Activated T-cell treated with anti-CD3 and anti-CD28 coated beads, Interleukin-2, amount 50 U/mL, for 24 hours (primary cell): Measurements from ENCODE around the gene FYTTD1.

Experiments used
- DNase-seq: peaks from one replicate; pipeline ENCODE4 v3.0.0-alpha.2; 2020
- H3K27ac Mint-ChIP-seq: 2 replicates; pipeline ENCODE4 v1.8.0; 2020; ENCODE audit warnings: mild to moderate bottlenecking, mixed read lengths
- H3K27me3 Mint-ChIP-seq: 2 replicates; pipeline ENCODE4 v1.8.0; 2020; ENCODE audit warnings: mixed read lengths
- H3K36me3 Mint-ChIP-seq: 2 replicates; pipeline ENCODE4 v1.8.0; 2020; ENCODE audit warnings: low read depth, mixed read lengths
- H3K4me1 Mint-ChIP-seq: 2 replicates; pipeline ENCODE4 v1.8.0; 2020; ENCODE audit warnings: low read depth, mixed read lengths
- H3K4me3 Mint-ChIP-seq: 2 replicates; pipeline ENCODE4 v1.8.0; 2020; ENCODE audit warnings: mild to moderate bottlenecking, moderate library complexity, mixed read lengths
- H3K9me3 Mint-ChIP-seq: 2 replicates; pipeline ENCODE4 v1.8.0; 2020; ENCODE audit warnings: mixed read lengths

Gene FYTTD1

GRCh38 chr3:197791892-197792647 lies 42.4 kb downstream of the FYTTD1 start:
- Mint-ChIP-seq H3K4me3 (peak overlapping the region; percentile 94), H3K4me1 (peaks cover 51% of the 10 kb centered on the region), H3K27ac (peak overlapping the region; percentile 94), H3K9me3 (no peaks in the 10 kb centered on the region), H3K27me3 (no peaks in the 10 kb centered on the region), H3K36me3 (peaks cover 20% of the 10 kb centered on the region)
- DNase-seq: peak; percentile 43

- DNase-seq: no peak
- peaks cover 54% of the 10 kb centered on the region for H3K4me1 Mint-ChIP-seq
- H3K27me3 Mint-ChIP-seq: no peaks in the 10 kb centered on the region
- peaks cover 20% of the 10 kb centered on the region for H3K36me3 Mint-ChIP-seq
- peak overlapping the region; percentile 82 for H3K27ac Mint-ChIP-seq
- no peaks in the 10 kb centered on the region for H3K9me3 Mint-ChIP-seq
- H3K4me3 Mint-ChIP-seq: peak overlapping the region; percentile 66
These were observed 43.6 kb downstream of the FYTTD1 start for GRCh38 chr3:197793247-197793646.

GRCh38 chr3:197794115-197794514 lies 44.4 kb downstream of the FYTTD1 start:
- DNase-seq: no peak
- H3K4me3 Mint-ChIP-seq: no peak overlapping the region
- peaks cover 20% of the 10 kb centered on the region for H3K36me3 Mint-ChIP-seq
- peaks cover 63% of the 10 kb centered on the region for H3K4me1 Mint-ChIP-seq
- H3K27me3 Mint-ChIP-seq: no peaks in the 10 kb centered on the region
- no peaks in the 10 kb centered on the region for H3K9me3 Mint-ChIP-seq
- H3K27ac Mint-ChIP-seq: no peak overlapping the region

- Mint-ChIP-seq H3K27ac (peak overlapping the region; percentile 38), H3K27me3 (no peaks in the 10 kb centered on the region), H3K36me3 (peaks cover 20% of the 10 kb centered on the region), H3K4me1 (peaks cover 64% of the 10 kb centered on the region), H3K4me3 (no peak overlapping the region), H3K9me3 (no peaks in the 10 kb centered on the region)
- no peak for DNase-seq
These were observed 45.5 kb downstream of the FYTTD1 start for GRCh38 chr3:197795200-197795599.

- Mint-ChIP-seq H3K4me1 (peaks cover 66% of the 10 kb centered on the region), H3K4me3 (no peak overlapping the region), H3K9me3 (no peaks in the 10 kb centered on the region), H3K27ac (no peak overlapping the region), H3K36me3 (peaks cover 18% of the 10 kb centered on the region), H3K27me3 (no peaks in the 10 kb centered on the region)
- DNase-seq: no peak
These were observed 46.4 kb downstream of the FYTTD1 start for GRCh38 chr3:197796087-197796486.

- Mint-ChIP-seq H3K9me3 (no peaks in the 10 kb centered on the region), H3K27ac (peak overlapping the region; percentile 31), H3K4me3 (no peak overlapping the region), H3K27me3 (no peaks in the 10 kb centered on the region), H3K4me1 (peaks cover 76% of the 10 kb centered on the region), H3K36me3 (peaks cover 9% of the 10 kb centered on the region)
- DNase-seq: no peak
These were observed 49.2 kb downstream of the FYTTD1 start for GRCh38 chr3:197798863-197799262.

- no peak for DNase-seq
- Mint-ChIP-seq H3K27ac (peak overlapping the region; percentile 38), H3K4me3 (no peak overlapping the region), H3K4me1 (peaks cover 67% of the 10 kb centered on the region), H3K36me3 (peaks cover 6% of the 10 kb centered on the region), H3K9me3 (no peaks in the 10 kb centered on the region), H3K27me3 (no peaks in the 10 kb centered on the region)
These were observed 50.7 kb downstream of the FYTTD1 start for GRCh38 chr3:197800379-197800778.

- Mint-ChIP-seq H3K4me3 (peak overlapping the region; percentile 25), H3K36me3 (peaks cover 6% of the 10 kb centered on the region), H3K27me3 (no peaks in the 10 kb centered on the region), H3K4me1 (peaks cover 54% of the 10 kb centered on the region), H3K27ac (peak overlapping the region; percentile 83), H3K9me3 (no peaks in the 10 kb centered on the region)
- no peak for DNase-seq
These were observed 52.5 kb downstream of the FYTTD1 start for GRCh38 chr3:197801891-197802778.

GRCh38 chr3:197802779-197803459 lies 53.2 kb downstream of the FYTTD1 start:
- Mint-ChIP-seq H3K27me3 (no peaks in the 10 kb centered on the region), H3K9me3 (no peaks in the 10 kb centered on the region), H3K4me1 (peaks cover 57% of the 10 kb centered on the region), H3K36me3 (peaks cover 9% of the 10 kb centered on the region), H3K27ac (peak overlapping the region; percentile 83), H3K4me3 (no peak overlapping the region)
- DNase-seq: no peak

GRCh38 chr3:197804511-197804910 lies 54.8 kb downstream of the FYTTD1 start:
- H3K27me3 Mint-ChIP-seq: no peaks in the 10 kb centered on the region
- no peak overlapping the region for H3K27ac Mint-ChIP-seq
- no peaks in the 10 kb centered on the region for H3K9me3 Mint-ChIP-seq
- peaks cover 60% of the 10 kb centered on the region for H3K4me1 Mint-ChIP-seq
- no peak for DNase-seq
- no peak overlapping the region for H3K4me3 Mint-ChIP-seq
- peaks cover 9% of the 10 kb centered on the region for H3K36me3 Mint-ChIP-seq

GRCh38 chr3:197807969-197808587 lies 58.4 kb downstream of the FYTTD1 start:
- Mint-ChIP-seq H3K4me1 (peaks cover 44% of the 10 kb centered on the region), H3K9me3 (no peaks in the 10 kb centered on the region), H3K27me3 (no peaks in the 10 kb centered on the region), H3K4me3 (no peak overlapping the region), H3K36me3 (peaks cover 13% of the 10 kb centered on the region), H3K27ac (peak overlapping the region; percentile 48)
- no peak for DNase-seq

GRCh38 chr3:197809356-197810020 lies 59.8 kb downstream of the FYTTD1 start:
- no peak for DNase-seq
- no peaks in the 10 kb centered on the region for H3K9me3 Mint-ChIP-seq
- peaks cover 46% of the 10 kb centered on the region for H3K4me1 Mint-ChIP-seq
- no peak overlapping the region for H3K4me3 Mint-ChIP-seq
- H3K36me3 Mint-ChIP-seq: peaks cover 20% of the 10 kb centered on the region
- H3K27me3 Mint-ChIP-seq: no peaks in the 10 kb centered on the region
- peak overlapping the region; percentile 12 for H3K27ac Mint-ChIP-seq

- no peak overlapping the region for H3K4me3 Mint-ChIP-seq
- H3K9me3 Mint-ChIP-seq: no peaks in the 10 kb centered on the region
- H3K27me3 Mint-ChIP-seq: no peaks in the 10 kb centered on the region
- no peak overlapping the region for H3K27ac Mint-ChIP-seq
- no peak for DNase-seq
- H3K36me3 Mint-ChIP-seq: peaks cover 21% of the 10 kb centered on the region
- H3K4me1 Mint-ChIP-seq: peaks cover 46% of the 10 kb centered on the region
These were observed 61.2 kb downstream of the FYTTD1 start for GRCh38 chr3:197810901-197811300.

- Mint-ChIP-seq H3K27ac (no peak overlapping the region), H3K36me3 (peaks cover 17% of the 10 kb centered on the region), H3K4me3 (no peak overlapping the region), H3K27me3 (no peaks in the 10 kb centered on the region), H3K4me1 (peaks cover 46% of the 10 kb centered on the region), H3K9me3 (no peaks in the 10 kb centered on the region)
- DNase-seq: no peak
These were observed 61.7 kb downstream of the FYTTD1 start for GRCh38 chr3:197811343-197811742.
